NT2/D1 (cell line): ENCODE data around the gene ABCD3.
"Not testable (repeated sequence)": the region's sequence is repeated elsewhere in the genome, so short reads cannot be mapped to it uniquely, and the experiment has no call there.

Experiments
- SUZ12 ChIP-seq: IDR thresholded peaks from 2 replicates; pipeline ENCODE4 v1.6.1; 2011; ENCODE audit not compliant: insufficient read length, insufficient read depth; ENCODE audit errors: extremely low read depth
- YY1 ChIP-seq: IDR thresholded peaks from 2 replicates; pipeline ENCODE4 v1.6.1; 2011; ENCODE audit not compliant: insufficient read length, insufficient read depth
- ZNF274 ChIP-seq: IDR thresholded peaks from 2 replicates; pipeline ENCODE4 v1.6.1; 2011; ENCODE audit warnings: mild to moderate bottlenecking, low read depth, low read length

- not testable (repeated sequence) for TF ChIP-seq YY1, ZNF274, SUZ12
These were observed 45.4 kb upstream of the ABCD3 start for GRCh38 chr1:94372771-94373170.
